HTERT RPE-1 (cell line): ENCODE data around the gene EFEMP1.
"Not testable (repeated sequence)": the region's sequence is repeated elsewhere in the genome, so short reads cannot be mapped to it uniquely, and the experiment has no call there.

Experiments used
- in situ Hi-C: fragments of 300-500 bp; cut with MboI; formaldehyde crosslinking; loops from 4 replicates; pipeline ENCODE4 v1.14.3; 2020; ENCODE audit warnings: low sequenced_read_pairs

EFEMP1 gene

DNA sequence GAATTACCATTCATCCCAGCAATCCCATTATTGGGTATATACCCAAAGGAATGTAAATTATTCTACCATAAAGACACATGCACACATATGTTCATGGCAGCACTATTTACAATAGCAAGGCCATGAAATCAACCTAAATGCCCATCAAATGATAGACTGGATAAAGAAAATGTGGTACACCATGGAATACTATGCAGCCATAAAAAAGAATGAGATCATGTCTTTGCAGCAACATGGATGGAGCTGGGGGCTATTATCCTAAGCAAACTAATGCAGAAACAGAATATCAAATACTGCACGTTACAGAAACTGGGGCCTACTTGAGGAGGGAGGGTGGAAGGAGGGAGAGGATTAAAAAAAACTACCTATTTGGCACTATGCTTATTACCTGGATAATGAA, 85.5 kb downstream of the EFEMP1 start:
- in situ Hi-C loops, result not testable (repeated sequence)

GRCh38 chr2:55837073-55837472, 86.5 kb downstream of the EFEMP1 start:
- in situ Hi-C loops, result no loop called here

- in situ Hi-C loops, result not testable (repeated sequence)
These were observed 91.7 kb downstream of the EFEMP1 start for GRCh38 chr2:55831671-55832410.

DNA sequence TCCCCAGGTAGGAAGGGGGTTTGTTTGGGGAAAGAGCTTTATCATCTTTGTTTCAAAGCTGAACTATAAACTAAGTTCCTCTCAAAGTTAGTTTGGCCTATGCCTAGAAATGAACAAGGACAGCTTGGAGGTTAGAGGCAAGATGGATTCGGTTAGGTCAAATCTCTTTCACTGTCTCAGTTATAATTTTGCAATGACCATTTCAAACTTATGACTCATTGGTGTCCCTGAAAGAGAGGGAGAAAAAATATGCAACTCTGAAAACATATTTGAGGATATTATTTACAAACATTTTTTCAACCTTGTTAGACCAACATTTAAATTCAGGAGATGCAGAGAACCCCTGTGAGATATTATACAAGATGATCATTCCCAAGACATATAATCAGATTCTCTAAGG, 95.7 kb downstream of the EFEMP1 start:
- in situ Hi-C loops, result no loop called here

DNA sequence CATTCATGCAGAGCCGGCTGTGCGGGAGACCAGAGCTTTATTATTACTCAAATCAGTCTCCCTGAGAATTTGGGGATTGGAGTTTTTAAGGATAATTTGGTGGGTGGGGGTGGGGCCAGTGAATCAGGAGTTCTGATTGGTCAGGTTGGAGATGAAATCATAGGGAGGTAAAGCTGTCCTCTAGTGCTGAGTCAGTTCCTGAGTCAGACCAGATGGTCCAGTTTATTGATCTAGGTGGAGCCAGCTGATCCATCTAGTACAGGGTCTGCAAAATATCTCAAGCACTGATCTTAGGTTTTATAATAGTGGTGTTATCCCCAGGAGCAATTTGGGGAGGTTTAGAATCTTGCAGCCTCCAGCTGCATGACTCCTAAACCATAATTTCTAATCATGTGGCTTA, 96.2 kb downstream of the EFEMP1 start:
- in situ Hi-C loops, result not testable (repeated sequence)

DNA sequence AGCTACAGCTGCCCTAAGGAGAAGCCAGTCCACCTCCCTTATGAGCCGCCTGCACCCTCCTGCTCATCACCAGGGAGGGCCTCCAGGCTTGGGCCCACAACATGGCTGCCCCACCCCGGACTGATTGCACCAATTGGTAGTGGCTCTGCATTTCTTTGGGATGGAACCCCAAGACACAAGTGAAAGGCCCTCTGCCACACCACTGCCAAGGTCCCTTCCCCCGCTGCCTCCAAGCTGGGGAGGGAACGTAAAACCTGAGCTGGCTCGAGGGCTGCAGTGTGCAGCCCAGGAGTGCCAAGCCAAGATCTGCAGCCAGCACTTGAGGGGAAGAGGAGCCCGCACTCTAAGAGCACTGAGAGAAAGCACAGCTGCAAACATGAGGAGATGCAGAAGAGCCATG, 97.3 kb downstream of the EFEMP1 start:
- in situ Hi-C loops, result no loop called here

DNA sequence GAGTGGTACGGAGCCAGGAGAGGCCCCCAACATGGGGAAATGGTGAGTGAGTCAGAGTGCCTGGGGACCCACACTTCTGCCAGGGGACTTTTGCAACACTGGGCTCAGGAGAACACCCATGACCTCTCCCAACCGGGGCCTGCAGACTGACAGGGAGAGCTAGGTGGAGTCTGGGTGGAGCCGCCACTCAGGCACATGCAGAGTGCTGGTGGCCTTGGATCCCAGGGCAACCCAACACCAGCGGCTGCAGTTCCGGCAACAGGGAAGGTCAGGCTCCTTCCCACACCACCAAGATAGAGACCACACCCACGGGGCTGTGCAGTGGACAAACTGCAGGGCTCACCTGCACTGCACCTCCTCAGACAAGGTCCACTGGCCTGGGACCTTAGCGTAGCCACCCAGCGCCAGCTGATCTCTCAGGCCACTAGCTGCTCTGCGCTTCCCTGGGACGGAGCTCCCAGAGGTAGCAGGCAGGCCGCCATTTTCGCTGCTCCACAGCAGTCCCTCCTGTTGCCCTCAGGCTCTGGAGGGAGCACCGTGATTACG, 99.0 kb downstream of the EFEMP1 start:
- in situ Hi-C loops, result no loop called here
